ENCODE measurements around the gene B3GNT7.
"Not testable (repeated sequence)": the region's sequence is repeated elsewhere in the genome, so short reads cannot be mapped to it uniquely, and the experiment has no call there.

The B3GNT7 gene, protein sequence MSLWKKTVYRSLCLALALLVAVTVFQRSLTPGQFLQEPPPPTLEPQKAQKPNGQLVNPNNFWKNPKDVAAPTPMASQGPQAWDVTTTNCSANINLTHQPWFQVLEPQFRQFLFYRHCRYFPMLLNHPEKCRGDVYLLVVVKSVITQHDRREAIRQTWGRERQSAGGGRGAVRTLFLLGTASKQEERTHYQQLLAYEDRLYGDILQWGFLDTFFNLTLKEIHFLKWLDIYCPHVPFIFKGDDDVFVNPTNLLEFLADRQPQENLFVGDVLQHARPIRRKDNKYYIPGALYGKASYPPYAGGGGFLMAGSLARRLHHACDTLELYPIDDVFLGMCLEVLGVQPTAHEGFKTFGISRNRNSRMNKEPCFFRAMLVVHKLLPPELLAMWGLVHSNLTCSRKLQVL

GRCh38 chr2:231395188-231396057 lies at the start of gene B3GNT7:
B3GNT7 (plus strand) TSS chr2:231395710; CDS start chr2:231395804, 94 bp downstream.
- no peak for DNase-seq

DNA sequence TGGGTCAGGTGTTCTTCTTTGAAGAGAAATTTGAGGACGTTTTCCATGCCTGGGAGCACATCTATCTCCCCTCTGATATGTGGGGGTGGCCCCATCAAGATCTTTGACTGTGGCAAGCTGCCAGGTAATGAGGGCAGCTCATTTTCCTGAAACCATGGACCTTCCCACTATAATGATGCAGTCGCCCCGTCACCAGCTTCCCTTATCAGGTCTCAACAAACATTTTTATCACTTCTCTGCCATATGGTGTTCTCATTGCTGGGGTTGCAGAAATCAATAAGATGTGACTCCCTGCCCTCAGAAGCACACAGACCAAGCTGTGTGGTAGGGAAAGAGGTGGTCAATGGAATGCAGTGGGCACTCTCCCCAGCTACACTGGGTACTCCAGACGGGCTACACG lies 48.4 kb upstream of the B3GNT7 start:
- no peak for DNase-seq

DNA sequence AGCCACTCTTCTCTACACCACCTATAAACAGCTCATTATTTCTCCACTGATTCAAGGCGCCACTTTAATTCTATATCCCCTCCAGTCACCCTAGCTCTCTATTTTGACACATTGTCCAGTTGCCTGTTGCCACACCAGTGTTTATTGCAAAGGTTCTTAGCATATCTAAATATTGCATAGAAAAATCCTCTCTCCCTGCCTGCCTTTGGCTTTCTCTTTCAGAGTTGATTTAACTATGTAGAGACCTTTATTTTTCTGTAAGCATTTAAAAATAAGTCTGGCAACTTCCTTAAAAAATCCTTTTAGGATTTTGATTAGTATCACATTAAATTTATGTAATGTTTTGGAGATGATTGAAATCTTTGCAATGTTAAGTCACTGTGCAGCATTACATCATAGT lies 47.9 kb upstream of the B3GNT7 start:
- DNase-seq: no peak

DNA sequence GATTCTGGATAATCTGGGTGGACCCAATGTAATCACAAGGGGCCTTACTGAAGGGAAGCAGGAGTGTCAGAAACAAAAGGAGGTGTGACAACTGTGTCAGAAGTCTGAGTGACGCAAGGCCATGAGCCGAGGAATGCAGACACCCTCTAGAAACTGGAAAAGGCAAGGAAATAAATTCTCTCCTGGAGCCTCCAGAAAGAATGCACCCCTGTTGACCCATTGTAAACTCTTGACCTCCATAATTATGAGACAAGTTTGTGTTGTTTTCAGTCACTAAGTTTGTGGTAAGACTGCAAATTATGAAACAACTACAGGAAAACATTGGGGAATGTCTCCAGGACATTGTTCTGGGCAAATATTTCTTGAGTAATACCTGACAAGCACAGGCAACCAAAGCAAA lies 47.3 kb upstream of the B3GNT7 start:
- no peak for DNase-seq

- DNase-seq: no peak
Measured at GRCh38 chr2:231348704-231349373, 46.7 kb upstream of the B3GNT7 start.

GRCh38 chr2:231349374-231349735 lies 46.2 kb upstream of the B3GNT7 start:
- DNase-seq: not testable (repeated sequence)

GRCh38 chr2:231351648-231352047 lies 43.9 kb upstream of the B3GNT7 start:
- no peak for DNase-seq

GRCh38 chr2:231353469-231353868 lies 42.0 kb upstream of the B3GNT7 start:
- no peak for DNase-seq

GRCh38 chr2:231355508-231356465 lies 39.7 kb upstream of the B3GNT7 start:
- no peak for DNase-seq

DNA sequence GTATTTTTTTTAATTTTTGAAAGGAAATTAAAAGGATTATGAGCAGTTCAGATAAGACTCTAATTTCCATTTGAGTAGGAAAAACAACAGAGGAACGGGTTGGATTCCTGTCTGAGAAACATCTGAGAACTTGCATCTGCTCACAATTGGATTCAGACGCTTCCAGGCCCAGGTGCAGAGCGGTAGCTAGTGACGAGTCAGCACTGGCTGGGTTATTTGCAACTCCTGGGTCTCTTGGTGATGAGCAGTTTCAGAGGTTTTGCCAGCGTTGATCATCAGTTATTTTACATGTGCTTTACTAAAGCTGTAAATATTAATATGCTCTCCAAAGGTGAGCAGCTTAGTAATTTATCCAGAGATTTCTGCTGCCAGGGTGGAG lies 39.1 kb upstream of the B3GNT7 start:
- DNase-seq: no peak

DNA sequence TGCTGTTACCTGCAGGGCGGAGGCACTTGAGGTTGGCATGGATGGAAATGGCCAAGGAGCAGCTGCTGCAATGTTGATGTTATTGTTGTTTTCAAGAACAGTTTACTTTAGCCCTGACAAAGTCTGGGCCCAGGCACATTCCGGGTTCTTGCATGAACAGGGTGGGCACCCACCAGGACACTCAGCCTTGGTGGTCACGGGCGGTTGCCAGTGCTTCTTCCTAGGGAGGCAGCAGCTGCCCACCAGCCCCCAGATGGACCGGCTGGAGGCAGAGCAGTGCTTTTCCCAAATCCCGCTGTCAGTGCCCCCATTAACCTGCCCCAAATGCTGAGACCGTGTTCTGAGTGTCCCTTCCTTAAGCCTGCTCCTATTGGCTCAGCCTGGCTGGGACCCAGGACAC lies 38.5 kb upstream of the B3GNT7 start:
- no peak for DNase-seq

GRCh38 chr2:231357931-231358330 lies 37.6 kb upstream of the B3GNT7 start:
- DNase-seq: no peak

DNA sequence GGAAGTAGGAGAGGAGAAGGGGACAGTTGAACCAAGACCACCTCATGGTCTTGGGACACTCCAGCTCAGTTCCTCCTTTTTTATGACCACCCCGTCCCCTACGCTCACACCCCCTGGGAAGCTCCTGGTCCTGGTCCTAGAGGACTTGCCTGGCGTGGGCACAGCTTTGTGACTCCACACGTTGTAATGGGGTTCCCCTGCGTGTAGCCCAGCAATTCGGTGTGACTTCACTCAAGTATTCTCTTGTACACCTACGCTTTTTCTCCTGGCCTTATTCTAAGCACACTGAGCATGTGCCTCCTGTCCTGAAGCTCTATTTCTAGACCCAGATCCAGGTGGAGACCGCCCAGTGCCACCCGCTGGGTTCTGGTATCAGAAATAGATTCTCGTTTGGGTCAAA lies 36.1 kb upstream of the B3GNT7 start:
- DNase-seq: no peak

GRCh38 chr2:231359948-231360347 lies 35.6 kb upstream of the B3GNT7 start:
- DNase-seq: no peak

DNA sequence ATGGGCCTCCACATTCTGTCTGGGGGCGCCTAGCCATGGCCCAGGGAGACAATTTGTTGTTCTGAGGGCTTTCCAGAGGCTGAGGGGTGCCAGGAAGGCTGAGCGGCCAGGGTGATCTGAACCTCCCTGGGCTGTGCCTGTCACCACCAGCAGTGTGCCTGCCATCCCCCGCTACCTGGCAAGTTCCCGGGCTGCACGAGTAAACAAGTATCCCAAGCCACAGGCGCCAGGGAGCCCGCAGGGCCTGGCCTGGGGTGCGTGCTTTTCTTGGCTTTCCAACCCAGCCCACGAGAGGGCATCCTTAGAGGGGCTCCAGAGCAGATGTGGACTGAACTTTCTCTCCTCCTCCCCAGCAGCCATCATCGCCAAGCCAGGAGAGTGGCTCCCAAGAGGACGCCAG lies 35.1 kb upstream of the B3GNT7 start:
- DNase-seq: no peak

DNA sequence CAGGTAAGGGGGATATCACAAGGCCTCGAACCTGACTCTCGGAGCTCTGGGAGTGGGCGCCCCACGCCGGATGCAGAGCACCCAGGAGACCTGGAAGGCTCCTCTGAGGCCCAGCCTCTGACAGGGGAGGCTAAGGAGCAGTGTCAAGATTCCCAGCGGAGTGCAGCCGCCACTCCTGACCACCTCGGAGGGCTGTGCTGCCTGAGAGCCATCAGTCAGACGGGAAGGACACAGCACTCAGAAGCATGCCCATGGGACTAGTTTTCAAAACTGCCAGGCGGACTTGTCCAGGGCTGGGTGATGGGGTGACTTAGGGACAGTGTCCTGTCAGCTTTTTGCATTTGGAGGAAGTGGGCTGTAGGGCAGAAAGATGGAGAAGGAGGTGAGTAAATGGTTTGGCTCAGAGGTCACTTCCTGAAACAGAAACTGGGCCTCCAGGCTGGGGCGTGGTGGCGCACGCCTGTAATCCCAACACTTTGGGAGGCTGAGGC lies 34.6 kb upstream of the B3GNT7 start:
- no peak for DNase-seq

GRCh38 chr2:231361701-231362554 lies 33.6 kb upstream of the B3GNT7 start:
- no peak for DNase-seq

DNA sequence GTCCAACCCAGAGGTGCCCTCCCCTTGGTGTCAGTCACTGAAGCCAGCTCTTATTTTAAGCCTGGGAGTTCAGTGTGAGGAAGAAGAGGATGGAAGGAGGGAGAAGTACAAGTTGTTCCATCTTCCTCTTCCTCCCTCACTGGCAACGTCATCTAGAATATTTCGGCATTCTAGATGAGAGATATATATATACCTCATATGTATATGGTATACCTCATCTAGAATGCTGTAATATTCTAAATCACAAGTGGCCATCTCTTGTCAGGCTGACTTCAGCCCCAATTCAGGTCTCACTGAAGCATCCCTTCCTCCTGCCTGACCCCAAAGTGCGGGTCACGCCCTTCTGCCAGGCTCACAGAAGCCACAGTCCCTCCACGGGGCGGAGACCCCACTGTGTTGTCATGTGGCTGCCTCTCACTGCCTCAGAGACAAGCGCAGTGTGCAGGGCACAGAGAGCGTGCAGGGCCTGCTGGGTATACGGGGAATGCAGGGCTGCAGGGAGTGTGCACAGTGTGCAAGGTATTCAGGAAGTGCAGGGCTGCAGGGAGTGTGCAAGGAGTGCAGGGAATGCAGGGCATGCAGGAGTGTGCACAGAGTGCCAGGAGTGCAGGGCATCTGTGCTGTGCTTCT lies 32.8 kb upstream of the B3GNT7 start:
- no peak for DNase-seq

DNA sequence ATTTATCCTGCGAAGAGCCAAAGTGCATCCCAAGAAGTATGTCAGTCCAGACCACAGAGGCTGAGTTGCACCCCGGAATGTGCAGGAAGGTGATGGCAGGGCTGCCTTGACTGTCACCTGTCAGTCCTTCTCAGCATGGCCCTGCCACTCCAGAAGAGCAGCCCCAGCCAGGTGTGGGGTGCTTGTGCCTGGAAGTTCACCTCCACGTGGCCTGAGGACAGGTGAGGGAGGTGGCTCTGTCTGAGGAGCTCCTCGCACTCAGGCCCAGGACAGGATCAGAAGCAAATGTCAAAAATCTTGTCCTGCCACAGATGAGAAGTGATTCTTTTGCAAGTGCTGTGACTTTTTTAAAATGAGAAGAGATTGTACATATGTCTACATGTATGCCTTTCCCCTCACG lies 31.4 kb upstream of the B3GNT7 start:
- no peak for DNase-seq

GRCh38 chr2:231364961-231365810 lies 30.3 kb upstream of the B3GNT7 start:
- no peak for DNase-seq

Measured in activated CD4-positive, alpha-beta T cell treated with anti-CD3 and anti-CD28 coated beads, Interleukin-2, amount 50 U/mL, for 4 hours (primary cell).